Measurements from ENCODE around the gene SPEF2.

Gene SPEF2

DNA sequence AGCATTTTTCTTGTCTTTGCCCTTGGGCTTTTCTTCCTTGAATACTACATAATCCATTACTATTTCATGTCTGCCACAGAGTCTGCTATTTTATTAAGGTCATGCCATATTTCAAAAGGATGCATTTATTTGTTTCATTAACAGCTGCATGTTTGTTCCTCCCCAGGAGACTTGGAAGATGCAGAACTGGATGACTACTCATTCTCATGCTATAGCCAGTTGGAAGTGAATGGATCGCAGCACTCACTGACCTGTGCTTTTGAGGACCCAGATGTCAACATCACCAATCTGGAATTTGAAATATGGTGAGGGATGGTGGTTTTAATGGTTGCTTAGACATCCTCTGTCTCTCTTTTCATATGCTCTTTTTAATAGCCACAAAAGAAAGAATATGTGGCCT lies 243.0 kb downstream of the SPEF2 start:
- H3K4me3 ChIP-seq (ENCODE audit: low read length): no peak overlapping the region
- TF ChIP-seq, protein P1, sequence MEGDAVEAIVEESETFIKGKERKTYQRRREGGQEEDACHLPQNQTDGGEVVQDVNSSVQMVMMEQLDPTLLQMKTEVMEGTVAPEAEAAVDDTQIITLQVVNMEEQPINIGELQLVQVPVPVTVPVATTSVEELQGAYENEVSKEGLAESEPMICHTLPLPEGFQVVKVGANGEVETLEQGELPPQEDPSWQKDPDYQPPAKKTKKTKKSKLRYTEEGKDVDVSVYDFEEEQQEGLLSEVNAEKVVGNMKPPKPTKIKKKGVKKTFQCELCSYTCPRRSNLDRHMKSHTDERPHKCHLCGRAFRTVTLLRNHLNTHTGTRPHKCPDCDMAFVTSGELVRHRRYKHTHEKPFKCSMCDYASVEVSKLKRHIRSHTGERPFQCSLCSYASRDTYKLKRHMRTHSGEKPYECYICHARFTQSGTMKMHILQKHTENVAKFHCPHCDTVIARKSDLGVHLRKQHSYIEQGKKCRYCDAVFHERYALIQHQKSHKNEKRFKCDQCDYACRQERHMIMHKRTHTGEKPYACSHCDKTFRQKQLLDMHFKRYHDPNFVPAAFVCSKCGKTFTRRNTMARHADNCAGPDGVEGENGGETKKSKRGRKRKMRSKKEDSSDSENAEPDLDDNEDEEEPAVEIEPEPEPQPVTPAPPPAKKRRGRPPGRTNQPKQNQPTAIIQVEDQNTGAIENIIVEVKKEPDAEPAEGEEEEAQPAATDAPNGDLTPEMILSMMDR (IDR thresholded peaks at IDR 0.05; ENCODE audit: insufficient read depth, low read depth, low read length, missing control alignments): no peak

DNA sequence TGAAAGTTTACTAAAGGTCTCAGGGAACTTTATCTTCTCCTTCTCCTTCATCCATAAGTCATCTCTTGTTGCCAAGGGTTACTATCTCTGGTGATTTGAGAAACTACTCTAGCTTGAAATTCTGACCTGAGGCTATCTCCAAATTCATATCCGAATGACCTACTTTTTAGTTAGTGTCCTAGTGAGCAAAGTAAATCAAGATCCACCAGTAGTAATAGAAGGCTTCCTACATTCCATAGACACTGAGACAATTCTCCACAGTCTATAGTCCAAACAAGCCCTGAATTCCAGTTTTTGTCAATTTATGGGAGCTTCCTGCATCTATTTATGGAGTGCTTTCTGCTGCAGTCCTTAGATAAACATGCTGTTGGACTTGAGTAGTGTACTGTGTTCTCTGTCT lies 244.1 kb downstream of the SPEF2 start:
- DNase-seq (ENCODE audit: low read depth): no peak
- H3K4me3 ChIP-seq (ENCODE audit: low read length): no peak overlapping the region
- TF ChIP-seq, protein P1 (IDR thresholded peaks at IDR 0.05; ENCODE audit: insufficient read depth, low read depth, low read length, missing control alignments): no peak

More for the DNA sequence above, 243.0 kb downstream of the SPEF2 start:
- DNase-seq (ENCODE audit: low read depth): no peak

DNA sequence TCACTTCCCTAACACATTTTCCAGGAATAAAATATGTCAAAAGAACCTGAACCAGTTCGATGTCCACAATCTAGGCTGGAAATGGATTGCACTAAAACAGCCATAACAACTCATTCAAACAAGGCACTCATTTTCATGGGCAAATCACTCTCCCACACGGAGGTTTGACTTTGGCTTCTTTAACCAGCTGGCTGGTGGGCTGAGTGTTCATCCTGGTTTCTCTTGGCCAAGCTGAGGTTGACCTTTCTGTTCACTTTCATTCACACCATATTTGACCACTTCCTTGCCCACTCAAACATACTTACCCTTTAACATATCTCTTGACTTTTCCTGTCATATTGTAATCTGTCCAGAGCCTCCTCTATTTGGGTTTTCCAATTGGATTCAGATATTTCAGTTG lies 244.5 kb downstream of the SPEF2 start:
- DNase-seq (ENCODE audit: low read depth): no peak

DNA sequence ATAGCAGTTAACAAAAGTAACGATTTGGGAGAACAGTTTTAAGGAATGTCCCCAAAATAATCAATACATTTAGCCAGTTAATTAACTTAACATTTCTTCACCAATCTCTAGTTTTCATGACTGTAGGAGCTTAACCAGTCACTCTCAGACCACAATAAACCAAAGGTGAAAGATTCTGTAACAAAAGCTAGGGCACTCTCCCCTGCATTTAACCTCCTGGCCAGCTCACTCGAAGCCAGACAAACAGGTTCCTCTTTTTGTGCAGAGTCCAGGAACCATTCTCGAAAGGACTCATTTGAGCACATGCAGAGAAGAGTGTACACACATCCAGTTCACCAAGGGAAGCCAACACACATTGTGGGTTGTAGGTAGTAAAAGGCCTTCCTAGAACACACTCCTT lies 245.5 kb downstream of the SPEF2 start:
- H3K4me3 ChIP-seq (ENCODE audit: low read length): no peak overlapping the region
- TF ChIP-seq, protein P1 (IDR thresholded peaks at IDR 0.05; ENCODE audit: insufficient read depth, low read depth, low read length, missing control alignments): no peak
- DNase-seq (ENCODE audit: low read depth): peak; percentile 66

More for the DNA sequence above, 244.5 kb downstream of the SPEF2 start:
- TF ChIP-seq, protein P1 (IDR thresholded peaks at IDR 0.05; ENCODE audit: insufficient read depth, low read depth, low read length, missing control alignments): no peak
- H3K4me3 ChIP-seq (ENCODE audit: low read length): no peak overlapping the region

Data from epithelial cell of esophagus (primary cell).